IMR-90 (cell line): Measurements from ENCODE around the gene RER1.

Experiments used
- BHLHE40 ChIP-seq: fragments of 150-350 bp; IDR thresholded peaks from 2 replicates; pipeline ENCODE4 v1.6.1; 2016; ENCODE audit warnings: mild to moderate bottlenecking, low read depth, low read length
- CEBPB ChIP-seq: IDR thresholded peaks from 2 replicates; pipeline ENCODE4 v1.6.1; 2012; ENCODE audit warnings: low read depth, low read length, improper control_type of control experiment
- MAFK ChIP-seq: IDR thresholded peaks from 2 replicates; pipeline ENCODE4 v1.6.1; 2012; ENCODE audit warnings: low read depth, low read length, improper control_type of control experiment
- MXI1 ChIP-seq: IDR thresholded peaks from 2 replicates; pipeline ENCODE4 v1.6.1; 2012; ENCODE audit warnings: low read depth, mild to moderate bottlenecking, low read length, moderate library complexity, borderline replicate concordance
- POLR2A ChIP-seq: IDR thresholded peaks from 2 replicates; pipeline ENCODE4 v1.6.1; 2012; ENCODE audit warnings: mild to moderate bottlenecking, low read depth, low read length
- RAD21 ChIP-seq: IDR thresholded peaks from 2 replicates; pipeline ENCODE4 v1.6.1; 2012; ENCODE audit warnings: low read length, improper control_type of control experiment
- RCOR1 ChIP-seq: IDR thresholded peaks from 2 replicates; pipeline ENCODE4 v1.6.1; 2012; ENCODE audit warnings: mild to moderate bottlenecking, low read length, improper control_type of control experiment; ENCODE audit not compliant: insufficient replicate concordance
- RFX5 ChIP-seq: IDR thresholded peaks from 2 replicates; pipeline ENCODE4 v1.8.0; 2012; ENCODE audit warnings: low read depth, mild to moderate bottlenecking, low read length, moderate library complexity
- TF ChIP-seq, protein P1 (sequence below): conservative IDR thresholded peaks from 2 replicates; pipeline ENCODE4 v1.5.1; 2012; ENCODE audit warnings: mild to moderate bottlenecking, low read depth, low read length, improper control_type of control experiment

DNA sequence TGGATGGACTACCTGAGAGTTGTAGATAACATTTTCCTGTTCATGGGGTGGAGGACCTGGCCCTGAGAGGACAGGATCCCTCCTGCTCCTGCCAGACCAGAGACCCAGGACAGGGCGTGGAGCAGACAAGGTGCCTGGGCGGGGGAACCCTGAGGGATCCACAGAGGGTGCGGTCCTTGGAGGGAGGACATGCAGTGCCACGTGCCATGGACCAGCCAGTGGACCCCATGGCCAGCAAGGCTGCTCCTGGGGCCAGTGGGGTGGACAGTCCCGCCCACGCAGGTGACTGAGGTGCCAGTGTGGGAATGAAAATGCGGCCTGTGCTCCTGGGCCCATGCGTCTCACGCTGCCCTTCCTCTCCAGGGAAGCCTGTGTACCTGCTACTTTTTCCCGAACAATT is 3.6 kb downstream of the RER1 start:
- no peak for TF ChIP-seq RFX5
- no peak for TF ChIP-seq CEBPB
- no peak for TF ChIP-seq MAFK
- TF ChIP-seq, protein P1, sequence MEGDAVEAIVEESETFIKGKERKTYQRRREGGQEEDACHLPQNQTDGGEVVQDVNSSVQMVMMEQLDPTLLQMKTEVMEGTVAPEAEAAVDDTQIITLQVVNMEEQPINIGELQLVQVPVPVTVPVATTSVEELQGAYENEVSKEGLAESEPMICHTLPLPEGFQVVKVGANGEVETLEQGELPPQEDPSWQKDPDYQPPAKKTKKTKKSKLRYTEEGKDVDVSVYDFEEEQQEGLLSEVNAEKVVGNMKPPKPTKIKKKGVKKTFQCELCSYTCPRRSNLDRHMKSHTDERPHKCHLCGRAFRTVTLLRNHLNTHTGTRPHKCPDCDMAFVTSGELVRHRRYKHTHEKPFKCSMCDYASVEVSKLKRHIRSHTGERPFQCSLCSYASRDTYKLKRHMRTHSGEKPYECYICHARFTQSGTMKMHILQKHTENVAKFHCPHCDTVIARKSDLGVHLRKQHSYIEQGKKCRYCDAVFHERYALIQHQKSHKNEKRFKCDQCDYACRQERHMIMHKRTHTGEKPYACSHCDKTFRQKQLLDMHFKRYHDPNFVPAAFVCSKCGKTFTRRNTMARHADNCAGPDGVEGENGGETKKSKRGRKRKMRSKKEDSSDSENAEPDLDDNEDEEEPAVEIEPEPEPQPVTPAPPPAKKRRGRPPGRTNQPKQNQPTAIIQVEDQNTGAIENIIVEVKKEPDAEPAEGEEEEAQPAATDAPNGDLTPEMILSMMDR = no peak
- TF ChIP-seq BHLHE40 = no peak
- TF ChIP-seq MXI1 = no peak
- TF ChIP-seq RCOR1 = no peak
- no peak for TF ChIP-seq POLR2A
- TF ChIP-seq RAD21 = no peak
